AG09309 (cell line): ENCODE measurements around the gene MEX3C.
A peak's percentile ranks its signal among the peaks of the same experiment; 100 is the strongest.

Experiments
- DNase-seq: peaks from one replicate; pipeline ENCODE4 v3.0.0-alpha.2; 2010; ENCODE audit warnings: low read depth
- H3K4me3 ChIP-seq: 2 replicates; pipeline ENCODE4 v1.5.1; 2011; ENCODE audit warnings: mild to moderate bottlenecking, low read depth, low read length, moderate library complexity; ENCODE audit not compliant: control insufficient read depth
- CTCF ChIP-seq: IDR thresholded peaks from 2 replicates; pipeline ENCODE4 v1.5.1; 2011; ENCODE audit warnings: mild to moderate bottlenecking, low read depth, low read length, inconsistent platforms; ENCODE audit not compliant: insufficient read depth, control insufficient read depth; ENCODE audit errors: missing control alignments

MEX3C gene

GRCh38 chr18:51197661-51198424 is at the start of gene MEX3C:
TSS of gene MEX3C (minus strand) at chr18:51197681. CDS start at chr18:51197320, 361 bp downstream.
- peak; percentile 33 for TF ChIP-seq CTCF
- peak; percentile 97 for DNase-seq
- H3K4me3 ChIP-seq, result peak within 1 kb of the TSS; percentile 89

- no peak for TF ChIP-seq CTCF
- no peak for DNase-seq
- no peak overlapping the region for H3K4me3 ChIP-seq
Observed at GRCh38 chr18:51241226-51241625, 43.7 kb upstream of the MEX3C start.

GRCh38 chr18:51236225-51236624 is 38.7 kb upstream of the MEX3C start:
- no peak for TF ChIP-seq CTCF
- no peak overlapping the region for H3K4me3 ChIP-seq
- DNase-seq, result peak; percentile 16

DNA sequence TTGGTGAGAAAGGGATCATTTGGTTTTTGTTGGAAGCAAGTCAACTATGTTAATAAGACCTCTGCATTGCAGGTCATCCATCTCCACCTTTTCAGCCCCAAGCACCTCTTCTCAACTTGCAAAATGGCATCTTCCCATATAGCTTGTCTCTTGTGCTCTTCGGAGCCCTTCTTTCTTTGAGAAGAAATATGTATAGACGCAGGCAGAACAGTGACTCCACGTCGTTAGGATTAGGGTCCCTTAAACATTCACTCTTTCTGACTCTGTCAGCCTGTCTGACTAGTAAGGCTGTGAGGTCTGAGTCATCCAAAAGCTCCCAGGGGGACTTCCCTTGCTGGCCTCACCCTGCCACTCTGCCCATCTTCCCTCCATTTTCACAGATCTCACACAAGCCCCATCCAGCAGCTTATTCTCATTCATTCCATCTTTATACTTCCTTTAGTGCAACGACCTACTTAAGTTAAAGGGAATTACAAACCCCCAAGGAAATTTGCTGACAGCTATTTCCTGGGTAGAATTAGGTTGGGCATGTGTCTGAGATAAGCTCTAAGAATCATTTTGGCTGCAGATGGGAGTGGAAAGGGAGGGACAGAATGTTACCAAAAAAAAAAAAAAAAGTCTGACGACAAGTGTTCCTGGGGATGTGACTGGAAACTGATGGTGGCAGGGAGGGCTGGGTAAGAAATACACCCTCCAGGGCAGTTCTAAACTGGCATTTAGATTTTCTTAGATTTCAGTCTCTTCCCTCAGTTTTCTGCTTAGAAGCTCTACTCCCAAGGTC is 37.7 kb upstream of the MEX3C start:
- TF ChIP-seq CTCF, result no peak
- no peak for DNase-seq
- H3K4me3 ChIP-seq, result no peak overlapping the region

GRCh38 chr18:51234117-51235008 is 36.9 kb upstream of the MEX3C start:
- H3K4me3 ChIP-seq, result no peak overlapping the region
- DNase-seq, result no peak
- TF ChIP-seq CTCF, result no peak

- no peak for DNase-seq
- H3K4me3 ChIP-seq, result no peak overlapping the region
- TF ChIP-seq CTCF, result no peak
Observed at GRCh38 chr18:51229328-51229727, 31.8 kb upstream of the MEX3C start.
